Measurements from ENCODE around the gene ZMIZ1. TPM values are rescaled to one million over a fixed set of nuclear protein-coding genes. Genes with fewer than 3 reads are reported as not detected.

ZMIZ1 gene
- total and polyA plus RNA-seq, 2 donors (not counting 1 experiment from before 2014, with no cell fraction given), result 6.3 to 30.6 TPM

GRCh38 chr10:79097021-79097872, 28.5 kb downstream of the ZMIZ1 start:
- Histone ChIP-seq H3K36me3 (ENCODE audit: control insufficient read depth, insufficient read depth, low read length) (peaks cover 1% of the 10 kb centered on the region), H3K27me3 (ENCODE audit: control insufficient read depth, insufficient read depth, low read length) (no peaks in the 10 kb centered on the region), H4K20me1 (ENCODE audit: control insufficient read depth, extremely low read depth, insufficient read depth, low read length) (no peaks in the 10 kb centered on the region), H3K4me2 (ENCODE audit: extremely low read depth, insufficient read depth, low read length) (no peak overlapping the region), H3K27ac (ENCODE audit: insufficient read depth, low read length) (peak overlapping the region; percentile 39), H3K9ac (ENCODE audit: insufficient read depth, low read length) (no peak overlapping the region), H3K4me3 (replicated peaks in 1 of 4; ENCODE audit: control extremely low read depth in 1 of 4, insufficient read depth in 1 of 4, low read depth in 3 of 4, low read length in 4 of 4) (no peak overlapping the region), H2AFZ (ENCODE audit: low read length) (no peak overlapping the region), H3K79me2 (ENCODE audit: control insufficient read depth, insufficient read depth, low read length) (peaks cover 93% of the 10 kb centered on the region), H3K4me1 (ENCODE audit: control insufficient read depth, extremely low read depth, insufficient read depth, low read length) (peaks cover 47% of the 10 kb centered on the region), H3K9me3 (ENCODE audit: control insufficient read depth, insufficient read depth, low read depth, low read length) (no peaks in the 10 kb centered on the region)
- DNase-seq (ENCODE audit: low read depth in 2 of 2), result peak; percentile 50 to 65
- TF ChIP-seq CTCF (conservative IDR thresholded peaks at IDR 0.05 in 1 of 2, IDR thresholded peaks at IDR 0.05 in 1 of 2; ENCODE audit: low read depth in 1 of 2, low read length in 2 of 2), result no peak
- no peak for TF ChIP-seq EZH2 (IDR thresholded peaks at IDR 0.05; ENCODE audit: low read length, missing control alignments)

DNA sequence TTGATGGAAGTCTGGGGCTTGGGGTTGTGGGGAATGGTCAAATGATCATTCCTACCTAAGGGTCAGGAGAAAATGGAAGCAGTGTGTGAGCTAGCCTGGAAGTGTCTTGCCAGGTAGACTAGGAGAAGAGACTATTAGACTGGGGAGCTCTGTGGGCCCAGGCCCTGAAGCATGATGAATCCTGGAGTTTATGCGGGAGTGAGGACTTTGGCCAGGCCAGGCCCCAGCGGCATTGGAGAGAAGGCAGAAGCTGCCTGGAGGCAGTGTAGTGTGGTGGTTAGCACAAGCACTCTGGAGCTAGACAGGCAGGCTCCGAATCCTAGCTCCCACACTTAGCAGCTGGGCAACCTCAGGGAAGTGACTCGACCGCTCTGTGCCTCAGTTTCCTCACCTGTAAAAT, 29.3 kb downstream of the ZMIZ1 start:
- Histone ChIP-seq H3K27me3 (ENCODE audit: control insufficient read depth, insufficient read depth, low read length) (no peaks in the 10 kb centered on the region), H3K9me3 (ENCODE audit: control insufficient read depth, insufficient read depth, low read depth, low read length) (no peaks in the 10 kb centered on the region), H3K79me2 (ENCODE audit: control insufficient read depth, insufficient read depth, low read length) (peaks cover 93% of the 10 kb centered on the region), H3K36me3 (ENCODE audit: control insufficient read depth, insufficient read depth, low read length) (peaks cover 1% of the 10 kb centered on the region), H3K4me1 (ENCODE audit: control insufficient read depth, extremely low read depth, insufficient read depth, low read length) (peaks cover 53% of the 10 kb centered on the region), H4K20me1 (ENCODE audit: control insufficient read depth, extremely low read depth, insufficient read depth, low read length) (no peaks in the 10 kb centered on the region), H3K4me3 (replicated peaks in 1 of 4; ENCODE audit: control extremely low read depth in 1 of 4, insufficient read depth in 1 of 4, low read depth in 3 of 4, low read length in 4 of 4) (no peak overlapping the region), H3K27ac (ENCODE audit: insufficient read depth, low read length) (peak overlapping the region; percentile 1), H3K9ac (ENCODE audit: insufficient read depth, low read length) (no peak overlapping the region), H3K4me2 (ENCODE audit: extremely low read depth, insufficient read depth, low read length) (no peak overlapping the region), H2AFZ (ENCODE audit: low read length) (no peak overlapping the region)
- no peak for TF ChIP-seq EZH2 (IDR thresholded peaks at IDR 0.05; ENCODE audit: low read length, missing control alignments)
- TF ChIP-seq CTCF (conservative IDR thresholded peaks at IDR 0.05 in 1 of 2, IDR thresholded peaks at IDR 0.05 in 1 of 2; ENCODE audit: low read depth in 1 of 2, low read length in 2 of 2), result no peak
- no peak for DNase-seq (ENCODE audit: low read depth in 2 of 2)

- Histone ChIP-seq H3K4me2 (ENCODE audit: extremely low read depth, insufficient read depth, low read length) (no peak overlapping the region), H3K9ac (ENCODE audit: insufficient read depth, low read length) (no peak overlapping the region), H3K4me3 (replicated peaks in 1 of 4; ENCODE audit: control extremely low read depth in 1 of 4, insufficient read depth in 1 of 4, low read depth in 3 of 4, low read length in 4 of 4) (no peak overlapping the region), H3K36me3 (ENCODE audit: control insufficient read depth, insufficient read depth, low read length) (peaks cover 1% of the 10 kb centered on the region), H3K79me2 (ENCODE audit: control insufficient read depth, insufficient read depth, low read length) (peaks cover 95% of the 10 kb centered on the region), H3K27ac (ENCODE audit: insufficient read depth, low read length) (no peak overlapping the region), H4K20me1 (ENCODE audit: control insufficient read depth, extremely low read depth, insufficient read depth, low read length) (no peaks in the 10 kb centered on the region), H3K27me3 (ENCODE audit: control insufficient read depth, insufficient read depth, low read length) (no peaks in the 10 kb centered on the region), H2AFZ (ENCODE audit: low read length) (no peak overlapping the region), H3K4me1 (ENCODE audit: control insufficient read depth, extremely low read depth, insufficient read depth, low read length) (peaks cover 50% of the 10 kb centered on the region), H3K9me3 (ENCODE audit: control insufficient read depth, insufficient read depth, low read depth, low read length) (no peaks in the 10 kb centered on the region)
- no peak for TF ChIP-seq EZH2 (IDR thresholded peaks at IDR 0.05; ENCODE audit: low read length, missing control alignments)
- TF ChIP-seq CTCF (conservative IDR thresholded peaks at IDR 0.05 in 1 of 2, IDR thresholded peaks at IDR 0.05 in 1 of 2; ENCODE audit: low read depth in 1 of 2, low read length in 2 of 2), result no peak
- DNase-seq (ENCODE audit: low read depth in 2 of 2), result peak in 1 of 2 donors; percentile 88
These were observed 29.8 kb downstream of the ZMIZ1 start for GRCh38 chr10:79098596-79099015.

Measured in fibroblast of lung (primary cell).